ENCODE results near the gene DNAJB6.
"Not testable (repeated sequence)": the region's sequence is repeated elsewhere in the genome, so short reads cannot be mapped to it uniquely, and the experiment has no call there.

DNAJB6 gene

DNA sequence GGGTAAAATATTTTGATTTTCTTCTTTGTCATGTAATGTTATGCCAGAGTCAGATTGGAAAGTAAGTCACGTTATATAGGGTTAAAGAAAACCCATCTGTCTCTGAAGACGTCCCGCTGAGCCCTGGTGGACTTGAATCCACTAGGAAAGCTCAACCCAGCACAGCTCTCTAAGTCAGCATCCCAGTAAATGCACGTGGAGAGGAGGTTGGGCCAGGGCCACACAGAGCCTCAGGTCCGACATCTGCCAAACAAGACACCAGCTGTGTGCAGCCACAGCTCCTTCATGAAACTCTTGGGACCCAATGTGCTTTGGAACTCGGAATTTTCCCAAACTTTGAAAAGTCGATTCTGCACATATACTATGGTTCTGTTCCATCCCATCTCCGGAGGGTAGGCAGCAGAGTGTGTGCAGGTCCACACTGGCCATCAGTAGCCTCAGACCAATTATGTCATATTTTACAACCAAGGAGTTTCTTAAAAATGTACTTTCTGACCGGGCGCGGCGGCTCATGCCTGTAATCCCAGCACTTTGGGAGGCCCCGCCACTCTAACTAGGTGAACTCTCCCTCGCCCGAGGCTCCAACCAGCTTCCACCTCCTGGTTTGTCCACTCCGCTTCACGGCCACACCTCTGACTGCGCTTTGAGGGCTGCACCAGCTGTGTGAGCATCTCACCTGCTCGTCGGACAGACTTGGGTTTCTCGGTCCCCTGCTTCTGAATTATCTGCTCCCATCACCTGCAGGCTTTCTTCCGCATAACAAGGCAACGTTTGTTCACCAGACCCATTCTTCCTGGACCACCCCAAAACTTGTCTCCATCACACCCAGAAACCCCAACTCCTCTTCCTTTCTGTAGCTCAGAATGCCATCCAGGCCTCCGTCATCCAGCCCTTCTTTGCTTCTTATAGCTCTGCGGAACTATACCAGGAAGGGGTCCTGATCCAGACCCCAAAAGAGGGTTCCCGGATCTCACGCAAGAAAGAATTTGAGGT is 29.7 kb upstream of the DNAJB6 start:
- no peak for TF ChIP-seq JUND (IDR thresholded peaks at IDR 0.05; ENCODE audit: low read depth)
- in situ Hi-C loops (cut with HindIII; ENCODE audit: low pct_unique_long_range_greater_than_20kb, low sequenced_read_pairs) = no loop called here
- DNase-seq (ENCODE audit: low read depth in 1 of 2, low spot score in 1 of 2) = no peak

DNA sequence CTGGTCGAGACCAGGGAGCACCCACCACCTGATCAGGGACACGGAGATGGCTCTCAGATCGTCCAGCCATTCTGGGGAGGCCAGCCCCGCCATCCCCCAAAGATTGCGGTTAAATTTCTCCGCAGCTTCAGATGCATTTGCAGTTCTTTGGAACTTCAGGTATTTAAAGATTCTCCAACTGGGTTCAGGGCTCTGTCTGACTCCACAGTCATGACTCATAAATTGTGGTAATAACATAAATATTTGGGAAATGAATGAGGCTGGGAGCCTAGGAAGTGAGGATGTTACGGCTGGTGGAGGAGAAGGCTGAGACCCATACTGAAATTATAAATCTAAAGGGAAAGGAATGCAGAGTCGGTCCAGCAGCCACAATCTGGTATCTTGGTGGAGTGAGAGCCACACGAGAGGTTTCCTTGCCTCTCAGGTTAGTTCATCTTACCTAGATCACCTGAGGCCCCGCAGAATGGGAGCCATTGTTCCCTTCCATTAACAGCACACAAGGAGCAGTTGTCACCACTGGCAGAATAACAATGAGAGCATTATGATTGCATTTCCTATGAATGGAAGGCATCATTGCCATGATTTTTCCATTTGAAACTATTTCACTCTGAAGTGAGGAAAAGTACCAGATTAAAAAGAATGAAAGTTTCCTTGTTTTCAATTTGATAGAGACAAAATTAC is 26.7 kb upstream of the DNAJB6 start:
- no peak for TF ChIP-seq JUND (IDR thresholded peaks at IDR 0.05; ENCODE audit: low read depth)
- in situ Hi-C loops (cut with HindIII; ENCODE audit: low pct_unique_long_range_greater_than_20kb, low sequenced_read_pairs) = no loop called here
- DNase-seq (ENCODE audit: low read depth in 1 of 2, low spot score in 1 of 2) = no peak

DNA sequence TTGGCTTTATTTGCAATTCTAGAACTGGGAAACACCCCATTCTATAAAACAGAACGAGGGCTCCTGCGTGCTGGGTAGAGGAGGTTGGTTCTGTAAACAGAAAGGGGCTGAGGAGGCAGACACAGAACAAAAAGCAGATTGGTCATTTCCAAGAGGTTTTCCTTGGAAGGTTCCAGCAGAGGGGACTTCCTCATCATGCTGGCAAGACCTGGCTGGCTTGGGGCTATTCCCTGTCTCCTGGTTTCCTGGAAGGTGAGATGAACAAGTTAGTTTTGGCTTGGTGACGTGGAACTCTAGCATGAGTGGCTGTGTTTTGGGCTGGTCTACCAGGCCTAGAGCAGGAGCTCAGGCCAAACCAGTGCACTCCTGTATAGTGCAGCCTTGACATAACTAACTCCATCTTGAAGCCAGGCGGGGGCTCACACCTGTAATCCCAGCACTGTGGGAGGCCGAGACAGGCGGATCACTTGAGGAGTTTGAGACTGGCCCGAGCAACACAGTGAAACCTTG is 26.1 kb upstream of the DNAJB6 start:
- TF ChIP-seq JUND (IDR thresholded peaks at IDR 0.05; ENCODE audit: low read depth) = no peak
- peak in 1 of 2 experiments; percentile 38 for DNase-seq (ENCODE audit: low read depth in 1 of 2, low spot score in 1 of 2)
- in situ Hi-C loops (cut with HindIII; ENCODE audit: low pct_unique_long_range_greater_than_20kb, low sequenced_read_pairs) = no loop called here

DNA sequence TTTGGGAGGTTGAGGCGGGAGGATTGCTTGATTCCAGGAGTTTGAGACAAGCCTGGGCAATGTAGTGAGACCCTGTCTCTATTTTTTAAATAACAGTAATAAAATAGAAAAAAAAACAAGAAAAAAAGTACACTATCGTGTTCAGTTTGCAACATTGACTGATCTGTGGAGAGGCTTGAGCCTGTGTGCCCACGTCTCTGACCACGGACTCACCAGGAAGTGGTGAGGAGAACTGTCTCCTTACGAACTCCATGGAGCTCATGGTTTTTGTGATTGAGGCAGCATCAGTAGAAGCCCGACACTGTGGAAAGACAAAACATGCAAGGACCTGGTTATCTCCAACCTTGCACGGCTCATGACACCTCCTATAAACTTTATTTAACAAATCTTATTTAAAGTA is 23.9 kb upstream of the DNAJB6 start:
- in situ Hi-C loops (cut with HindIII; ENCODE audit: low pct_unique_long_range_greater_than_20kb, low sequenced_read_pairs) = no loop called here
- TF ChIP-seq JUND (IDR thresholded peaks at IDR 0.05; ENCODE audit: low read depth) = no peak
- no peak for DNase-seq (ENCODE audit: low read depth in 1 of 2, low spot score in 1 of 2)

DNA sequence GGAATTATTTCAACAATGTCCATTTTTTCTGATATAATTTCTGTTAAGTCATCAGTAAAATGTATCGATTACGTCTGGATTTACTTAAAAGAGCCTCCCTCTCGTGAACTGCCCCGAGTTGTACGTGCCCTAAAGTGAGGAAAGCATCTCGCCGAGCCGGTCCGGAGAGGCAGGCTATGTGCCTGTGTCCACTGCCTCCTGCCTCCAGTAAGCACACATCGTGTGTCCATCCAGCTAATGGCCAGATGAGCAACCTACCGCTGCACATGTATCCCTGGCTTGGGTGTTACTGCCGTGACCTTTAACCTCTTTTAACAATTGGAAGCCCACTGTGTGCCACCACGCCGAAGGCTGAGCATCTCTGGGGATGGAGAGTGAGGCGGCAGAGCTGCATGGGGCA is 23.2 kb upstream of the DNAJB6 start:
- no peak for TF ChIP-seq JUND (IDR thresholded peaks at IDR 0.05; ENCODE audit: low read depth)
- in situ Hi-C loops (cut with HindIII; ENCODE audit: low pct_unique_long_range_greater_than_20kb, low sequenced_read_pairs) = no loop called here
- DNase-seq (ENCODE audit: low read depth in 1 of 2, low spot score in 1 of 2) = no peak

DNA sequence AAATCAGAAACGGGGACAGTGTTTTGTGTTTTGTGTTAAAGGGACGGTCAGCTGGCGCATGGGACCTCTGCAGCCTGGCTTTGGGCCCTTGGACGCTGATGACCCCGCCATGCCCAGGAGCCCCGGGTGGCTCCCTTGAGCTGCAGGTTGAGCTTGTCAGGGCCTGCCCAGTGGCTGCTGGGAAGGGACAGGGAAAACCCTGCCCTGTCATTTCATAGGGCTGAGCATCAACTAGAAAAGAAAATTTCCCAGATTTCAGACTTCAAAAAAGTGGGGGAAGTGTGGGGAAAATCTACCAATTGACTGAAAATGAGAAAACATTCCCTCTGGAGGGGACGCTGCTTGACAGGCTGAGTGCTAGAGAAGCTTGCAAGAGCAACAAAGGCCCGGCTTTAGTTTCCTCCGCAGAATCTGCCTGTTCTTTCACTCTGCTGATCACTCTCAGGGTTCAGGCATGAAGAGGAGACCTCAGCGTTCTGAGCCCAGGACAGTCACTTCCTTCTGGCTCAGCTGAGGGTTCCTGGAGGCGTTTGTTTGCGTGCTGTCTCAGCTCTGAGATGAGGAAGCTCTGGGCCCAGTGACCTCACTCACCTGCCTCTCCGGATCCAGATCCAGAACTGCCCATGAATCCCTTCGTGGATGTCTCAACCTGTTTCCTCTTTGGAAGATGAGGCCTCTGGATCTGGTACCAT is 18.6 kb upstream of the DNAJB6 start:
- peak in 1 of 2 experiments; percentile 40 for DNase-seq (ENCODE audit: low read depth in 1 of 2, low spot score in 1 of 2)
- TF ChIP-seq JUND (IDR thresholded peaks at IDR 0.05; ENCODE audit: low read depth) = no peak
- in situ Hi-C loops (cut with HindIII; ENCODE audit: low pct_unique_long_range_greater_than_20kb, low sequenced_read_pairs) = no loop called here

DNA sequence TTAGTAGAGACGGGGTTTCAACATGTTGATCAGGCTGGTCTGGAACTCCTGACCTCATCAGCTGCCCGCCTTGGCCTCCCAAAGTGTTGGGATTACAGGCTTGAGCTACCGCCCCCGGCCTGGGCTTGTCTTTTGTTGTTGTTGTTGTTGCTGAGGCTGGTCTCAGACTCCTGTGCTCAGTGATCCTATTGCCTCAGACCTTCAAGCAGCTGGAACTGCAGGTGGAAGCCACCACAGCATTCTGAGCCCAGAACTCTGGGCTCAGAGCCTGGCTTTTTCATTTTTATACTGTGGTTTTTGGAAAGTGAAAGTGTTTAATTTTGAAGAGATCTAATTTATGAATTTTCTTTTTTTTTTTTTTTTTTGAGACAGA is 16.2 kb upstream of the DNAJB6 start:
- no peak for TF ChIP-seq JUND (IDR thresholded peaks at IDR 0.05; ENCODE audit: low read depth)
- DNase-seq (ENCODE audit: low read depth in 1 of 2, low spot score in 1 of 2) = no peak
- in situ Hi-C loops (cut with HindIII; ENCODE audit: low pct_unique_long_range_greater_than_20kb, low sequenced_read_pairs) = no loop called here

DNA sequence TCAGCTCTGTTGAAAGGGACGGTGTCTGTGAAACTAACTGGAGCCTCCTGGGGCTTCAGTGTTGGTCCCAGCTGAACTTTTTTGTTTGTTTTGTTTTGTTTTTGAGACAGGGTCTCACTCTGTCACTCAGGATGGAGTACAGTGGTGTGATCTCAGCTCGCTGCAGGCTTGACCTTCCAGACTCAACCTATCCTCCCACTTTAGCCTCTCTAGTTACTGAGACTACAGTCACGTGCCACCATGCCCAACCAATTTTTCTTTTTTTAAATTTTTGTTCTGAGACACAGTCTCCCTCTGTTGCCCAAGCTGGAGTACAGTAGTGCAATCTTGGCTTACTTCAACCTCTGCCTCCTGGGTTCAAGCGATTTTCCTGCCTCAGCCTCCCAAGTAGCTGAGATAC is 13.4 kb upstream of the DNAJB6 start:
- no peak for TF ChIP-seq JUND (IDR thresholded peaks at IDR 0.05; ENCODE audit: low read depth)
- in situ Hi-C loops (cut with HindIII; ENCODE audit: low pct_unique_long_range_greater_than_20kb, low sequenced_read_pairs) = no loop called here
- no peak for DNase-seq (ENCODE audit: low read depth in 1 of 2, low spot score in 1 of 2)

DNA sequence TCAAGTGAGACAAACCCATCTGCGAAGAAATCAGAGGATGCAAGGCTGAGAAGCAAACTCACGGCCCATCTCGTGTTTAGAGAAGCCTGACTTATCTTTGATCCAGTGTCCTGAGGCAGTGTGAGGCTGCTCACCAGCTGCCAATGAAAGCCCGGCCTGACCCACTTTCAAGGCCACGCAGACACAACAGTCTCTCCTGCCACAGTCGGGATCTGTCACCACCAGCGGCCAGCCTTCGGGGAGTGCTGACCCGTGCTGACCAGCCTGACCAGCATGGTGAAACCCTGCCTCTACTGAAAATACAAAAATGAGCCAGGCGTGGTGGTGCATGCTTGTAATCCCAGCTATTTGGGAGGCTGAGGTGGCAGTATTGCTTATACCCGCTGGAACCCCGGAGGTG is 7.4 kb upstream of the DNAJB6 start:
- TF ChIP-seq JUND (IDR thresholded peaks at IDR 0.05; ENCODE audit: low read depth) = no peak
- peak in 1 of 2 experiments; percentile 63 for DNase-seq (ENCODE audit: low read depth in 1 of 2, low spot score in 1 of 2)
- in situ Hi-C loops (cut with HindIII; ENCODE audit: low pct_unique_long_range_greater_than_20kb, low sequenced_read_pairs) = no loop called here

DNA sequence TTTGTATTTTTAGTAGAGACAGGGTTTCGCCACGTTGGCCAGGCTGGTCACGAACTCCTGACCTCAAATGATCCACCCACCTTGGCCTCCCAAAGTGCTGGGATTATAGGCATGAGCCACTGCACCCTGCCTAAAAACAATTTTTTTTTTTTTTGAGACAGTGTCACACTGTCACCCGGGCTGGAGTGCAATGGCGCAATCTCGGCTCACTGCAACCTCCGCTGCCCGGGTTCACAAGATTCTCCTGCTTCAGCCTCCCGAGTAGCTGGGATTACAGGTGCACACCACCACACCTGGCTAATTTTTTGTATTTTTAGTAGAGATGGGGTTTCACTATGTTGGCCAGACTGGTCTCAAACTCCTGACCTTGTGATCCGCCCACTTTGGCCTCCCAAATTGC is 6.2 kb upstream of the DNAJB6 start:
- DNase-seq (ENCODE audit: low read depth in 1 of 2, low spot score in 1 of 2); in situ Hi-C loops (cut with HindIII; ENCODE audit: low pct_unique_long_range_greater_than_20kb, low sequenced_read_pairs): not testable (repeated sequence)

DNA sequence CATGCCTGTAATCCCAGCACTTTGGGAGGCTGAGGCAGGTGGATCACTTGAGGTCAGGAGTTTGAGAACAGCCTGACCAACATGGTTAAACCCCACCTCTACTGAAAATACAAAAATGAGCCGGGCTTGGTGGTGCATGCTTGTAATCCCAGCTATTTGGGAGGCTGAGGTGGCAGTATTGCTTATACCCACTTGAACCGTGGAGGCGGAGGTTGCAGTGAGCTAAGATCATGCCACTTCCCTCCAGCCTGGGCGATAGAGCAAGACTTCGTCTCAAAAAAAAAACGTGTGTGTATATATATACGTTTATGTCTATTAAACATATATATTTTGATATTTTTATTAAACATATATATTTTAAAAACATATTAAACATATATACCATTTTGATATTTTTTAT is 5.8 kb upstream of the DNAJB6 start:
- DNase-seq (ENCODE audit: low read depth in 1 of 2, low spot score in 1 of 2); in situ Hi-C loops (cut with HindIII; ENCODE audit: low pct_unique_long_range_greater_than_20kb, low sequenced_read_pairs): not testable (repeated sequence)

DNA sequence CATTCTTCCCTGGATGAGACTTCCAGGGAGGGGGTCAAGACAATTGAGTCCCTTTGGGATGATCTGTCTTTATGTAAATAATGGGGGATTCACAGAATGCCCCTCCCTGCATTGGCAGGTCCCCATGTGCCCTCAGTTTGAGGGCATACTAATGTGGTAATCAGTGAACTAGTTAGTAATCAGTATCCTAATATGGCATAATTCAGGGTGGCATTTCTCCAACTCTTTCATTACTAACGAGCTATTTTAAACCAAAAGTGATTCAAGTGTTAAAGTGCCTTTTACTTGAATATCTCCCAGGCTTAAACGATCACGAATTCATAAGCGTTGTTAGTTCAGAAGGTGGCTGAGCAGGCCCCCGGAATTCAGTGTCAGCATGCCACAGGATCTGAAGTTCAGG is 1.6 kb upstream of the DNAJB6 start:
- in situ Hi-C loops (cut with HindIII; ENCODE audit: low pct_unique_long_range_greater_than_20kb, low sequenced_read_pairs) = no loop called here
- DNase-seq (ENCODE audit: low read depth in 1 of 2, low spot score in 1 of 2) = no peak
- no peak for TF ChIP-seq JUND (IDR thresholded peaks at IDR 0.05; ENCODE audit: low read depth)

DNA sequence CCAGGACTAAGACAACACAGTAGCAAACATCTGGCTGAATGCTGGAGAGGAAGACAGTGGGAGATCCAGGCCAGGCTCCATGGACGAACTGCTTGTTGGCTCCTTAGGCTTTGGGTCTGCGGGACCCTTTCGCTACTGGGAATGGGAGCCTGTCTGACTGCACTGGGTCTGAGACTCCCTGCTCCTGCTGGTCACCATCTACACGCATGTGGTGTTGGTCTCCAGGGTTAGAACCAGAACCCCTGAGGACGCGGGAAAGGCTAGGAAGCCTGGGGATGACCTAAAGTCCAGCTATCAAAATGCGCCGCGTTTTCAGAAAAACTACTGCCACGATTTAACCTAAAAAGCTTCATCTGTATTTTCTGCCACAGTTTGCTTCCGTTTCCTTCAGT is 817 bp upstream of the DNAJB6 start:
- no peak for DNase-seq (ENCODE audit: low read depth in 1 of 2, low spot score in 1 of 2)
- TF ChIP-seq JUND (IDR thresholded peaks at IDR 0.05; ENCODE audit: low read depth) = no peak
- in situ Hi-C loops (cut with HindIII; ENCODE audit: low pct_unique_long_range_greater_than_20kb, low sequenced_read_pairs) = no loop called here
